ENCODE data around the gene SCLY. TPM values are rescaled to one million over a fixed set of nuclear protein-coding genes. Genes with fewer than 3 reads are reported as not detected.
"Not testable (repeated sequence)": the region's sequence is repeated elsewhere in the genome, so short reads cannot be mapped to it uniquely, and the experiment has no call there.

The SCLY gene
- total RNA-seq, 1 donor from 2014 or later, result 21.5 TPM

DNA sequence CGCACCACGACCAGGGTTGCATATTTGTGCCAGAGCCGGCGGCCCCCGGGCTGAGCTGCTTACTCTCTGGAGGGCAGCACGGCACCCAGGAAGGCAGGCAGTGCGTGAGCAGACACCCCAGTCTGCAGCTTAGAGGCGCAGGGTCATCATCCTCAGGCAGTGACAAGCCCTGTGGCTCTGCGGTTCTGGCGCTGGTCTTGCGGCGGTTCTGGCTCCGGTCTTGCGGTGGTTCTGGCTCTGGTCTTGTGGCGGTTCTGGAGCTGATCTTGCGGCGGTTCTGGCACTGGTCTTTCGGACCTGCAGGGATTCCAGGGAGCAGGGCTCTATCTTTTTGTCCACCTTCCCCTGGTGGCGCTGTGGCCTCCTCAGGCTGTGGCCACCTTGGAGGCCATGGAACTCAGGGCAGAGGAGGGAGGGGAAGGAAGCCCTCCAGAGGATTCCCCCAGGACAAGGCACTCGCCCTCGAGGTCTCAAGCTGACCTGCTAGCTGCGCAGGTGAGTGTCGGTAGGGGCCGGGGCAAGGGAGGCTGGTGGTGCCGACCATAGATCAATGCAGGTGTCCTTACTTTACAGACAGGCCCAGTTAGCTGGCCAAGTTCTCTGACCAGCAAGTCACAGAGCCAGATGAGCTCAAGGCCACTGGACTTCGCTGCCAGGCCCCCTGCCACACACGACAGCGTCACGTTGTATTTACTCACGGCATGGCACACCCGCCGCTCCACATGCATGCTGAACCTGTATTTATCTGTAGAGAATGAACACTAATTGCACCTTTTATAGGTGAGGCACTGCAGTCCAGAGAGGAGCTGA lies 54.3 kb downstream of the SCLY start:
- H3K27ac Mint-ChIP-seq, result no peak overlapping the region
- peaks cover 29% of the 10 kb centered on the region for H3K27me3 Mint-ChIP-seq (ENCODE audit: low read depth)
- TF ChIP-seq, protein P1, sequence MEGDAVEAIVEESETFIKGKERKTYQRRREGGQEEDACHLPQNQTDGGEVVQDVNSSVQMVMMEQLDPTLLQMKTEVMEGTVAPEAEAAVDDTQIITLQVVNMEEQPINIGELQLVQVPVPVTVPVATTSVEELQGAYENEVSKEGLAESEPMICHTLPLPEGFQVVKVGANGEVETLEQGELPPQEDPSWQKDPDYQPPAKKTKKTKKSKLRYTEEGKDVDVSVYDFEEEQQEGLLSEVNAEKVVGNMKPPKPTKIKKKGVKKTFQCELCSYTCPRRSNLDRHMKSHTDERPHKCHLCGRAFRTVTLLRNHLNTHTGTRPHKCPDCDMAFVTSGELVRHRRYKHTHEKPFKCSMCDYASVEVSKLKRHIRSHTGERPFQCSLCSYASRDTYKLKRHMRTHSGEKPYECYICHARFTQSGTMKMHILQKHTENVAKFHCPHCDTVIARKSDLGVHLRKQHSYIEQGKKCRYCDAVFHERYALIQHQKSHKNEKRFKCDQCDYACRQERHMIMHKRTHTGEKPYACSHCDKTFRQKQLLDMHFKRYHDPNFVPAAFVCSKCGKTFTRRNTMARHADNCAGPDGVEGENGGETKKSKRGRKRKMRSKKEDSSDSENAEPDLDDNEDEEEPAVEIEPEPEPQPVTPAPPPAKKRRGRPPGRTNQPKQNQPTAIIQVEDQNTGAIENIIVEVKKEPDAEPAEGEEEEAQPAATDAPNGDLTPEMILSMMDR (IDR thresholded peaks at IDR 0.05; ENCODE audit: unreplicated experiment), result no peak
- H3K4me1 Mint-ChIP-seq, result no peaks in the 10 kb centered on the region
- H3K4me3 Mint-ChIP-seq, result no peak overlapping the region
- no peaks in the 10 kb centered on the region for H3K36me3 Mint-ChIP-seq
- peaks cover 18% of the 10 kb centered on the region for H3K9me3 Mint-ChIP-seq
- no peak for DNase-seq (ENCODE audit: low spot score in 2 of 2, unreplicated experiment in 2 of 2)

DNA sequence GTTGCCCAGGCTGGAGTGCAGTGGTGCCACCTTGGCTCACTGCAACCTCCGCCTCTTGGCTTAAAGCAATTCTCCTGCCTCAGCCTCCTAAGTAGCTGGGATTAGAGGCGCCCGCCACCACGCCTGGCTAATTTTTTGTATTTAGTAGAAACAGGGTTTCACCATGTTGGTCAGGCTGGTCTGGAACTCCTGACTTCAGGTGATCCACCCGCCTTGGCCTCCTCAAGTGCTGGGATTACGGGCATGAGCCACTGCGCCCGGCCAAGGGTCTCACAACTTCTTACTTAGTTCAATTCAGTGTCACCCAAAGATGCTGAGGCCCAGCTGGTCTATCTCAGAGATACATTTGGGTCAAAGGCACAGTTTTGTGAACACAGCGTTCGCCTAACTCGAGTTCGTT lies 54.9 kb downstream of the SCLY start:
- DNase-seq (ENCODE audit: low spot score in 2 of 2, unreplicated experiment in 2 of 2); H3K27ac Mint-ChIP-seq; H3K36me3 Mint-ChIP-seq; H3K4me3 Mint-ChIP-seq; H3K4me1 Mint-ChIP-seq: not testable (repeated sequence)
- peaks cover 18% of the 10 kb centered on the region for H3K9me3 Mint-ChIP-seq
- H3K27me3 Mint-ChIP-seq (ENCODE audit: low read depth), result peaks cover 32% of the 10 kb centered on the region

DNA sequence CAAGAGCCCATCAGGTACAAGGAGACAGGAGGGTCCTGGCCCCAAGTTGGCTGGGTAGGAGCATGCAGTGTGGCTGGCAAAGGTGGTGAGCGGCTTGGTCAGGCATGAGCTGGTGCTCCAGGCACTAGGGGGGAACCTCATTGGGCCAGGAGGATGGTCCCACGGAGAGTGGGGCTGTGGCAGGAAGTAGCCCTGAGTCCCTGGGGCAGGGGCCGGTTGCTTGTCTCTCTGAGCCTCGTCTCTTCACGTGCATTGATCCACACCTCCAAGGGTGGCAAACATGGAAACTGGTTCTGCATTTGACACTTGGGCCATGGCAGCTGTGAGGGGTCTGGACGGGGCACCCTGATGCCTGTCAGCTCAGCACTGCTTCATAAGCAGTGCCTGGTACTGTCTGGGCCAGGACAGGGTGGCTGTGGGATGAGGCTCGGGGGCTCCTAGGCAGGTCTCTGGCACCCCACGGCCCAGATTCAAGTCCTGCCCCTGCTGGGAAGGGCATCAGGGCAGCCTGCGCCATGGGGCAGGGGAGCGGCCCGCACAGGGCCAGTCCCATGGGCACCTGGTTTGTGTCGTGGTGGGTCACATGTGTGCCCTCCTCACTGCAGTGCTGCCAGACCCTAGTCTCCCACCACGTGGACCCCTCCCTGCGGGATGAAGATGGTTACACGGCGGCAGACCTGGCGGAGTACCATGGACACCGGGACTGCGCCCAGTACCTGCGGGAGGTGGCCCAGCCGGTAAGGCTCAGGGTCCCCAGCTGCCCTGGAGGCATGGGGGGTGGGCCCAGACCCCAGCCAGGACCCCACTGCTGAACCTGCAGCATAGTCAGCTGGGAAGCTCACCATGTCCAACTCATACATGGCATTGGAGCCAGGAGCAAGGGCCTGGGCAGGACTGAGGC lies 55.7 kb downstream of the SCLY start:
- DNase-seq (ENCODE audit: low spot score in 2 of 2, unreplicated experiment in 2 of 2), result no peak
- H3K27ac Mint-ChIP-seq, result no peak overlapping the region
- H3K4me3 Mint-ChIP-seq, result no peak overlapping the region
- H3K4me1 Mint-ChIP-seq, result peaks cover 3% of the 10 kb centered on the region
- TF ChIP-seq, protein P1 (IDR thresholded peaks at IDR 0.05; ENCODE audit: unreplicated experiment), result no peak
- peaks cover 32% of the 10 kb centered on the region for H3K27me3 Mint-ChIP-seq (ENCODE audit: low read depth)
- H3K36me3 Mint-ChIP-seq, result no peaks in the 10 kb centered on the region
- H3K9me3 Mint-ChIP-seq, result peaks cover 13% of the 10 kb centered on the region

DNA sequence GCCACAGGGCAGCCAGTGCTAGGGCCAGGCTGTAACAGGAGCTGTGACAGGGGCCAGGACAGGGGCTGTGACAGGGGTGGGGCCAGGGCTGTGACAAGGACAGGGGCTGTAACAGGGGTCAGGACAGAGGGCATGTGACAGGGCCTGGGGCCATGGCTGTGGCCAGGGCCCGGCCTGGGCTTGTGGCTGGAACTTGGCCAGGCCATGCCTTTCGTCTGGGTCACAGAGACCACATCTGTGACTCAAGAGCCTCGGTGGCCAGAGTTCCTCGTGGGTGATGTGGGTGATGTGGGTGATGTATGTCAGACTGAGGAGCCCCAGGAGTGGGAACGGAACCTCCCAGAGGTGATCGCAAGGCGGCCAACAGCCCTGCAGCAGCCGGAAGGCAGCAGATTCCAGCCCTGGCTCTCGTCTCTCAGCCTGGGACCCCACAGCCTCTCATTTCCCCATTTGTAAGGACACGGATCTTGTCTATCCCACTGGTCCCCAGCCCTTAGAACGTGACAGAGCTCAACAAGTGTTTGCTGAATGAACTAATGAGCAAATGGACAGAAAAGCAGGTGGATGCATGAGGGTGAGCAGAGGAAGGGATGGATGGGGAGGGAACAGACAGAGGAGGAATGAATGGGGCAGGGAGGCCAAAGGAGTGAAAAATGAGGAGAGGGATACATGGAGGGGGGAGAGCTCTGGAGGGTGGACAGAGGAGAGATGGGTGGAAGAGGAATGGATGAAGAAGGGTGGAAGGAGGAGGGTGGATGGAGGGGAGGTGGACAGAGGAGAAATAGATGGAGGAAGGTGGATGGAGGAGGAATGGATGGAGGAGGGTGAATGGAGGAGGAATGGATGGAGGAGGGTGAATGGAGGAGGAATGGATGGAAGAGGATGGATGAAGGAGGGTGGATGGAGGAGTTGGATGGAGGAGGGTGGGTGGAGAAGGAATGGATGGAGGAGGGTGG lies 56.7 kb downstream of the SCLY start:
- no peak for DNase-seq (ENCODE audit: low spot score in 2 of 2, unreplicated experiment in 2 of 2)
- Mint-ChIP-seq H3K27me3 (ENCODE audit: low read depth) (peaks cover 32% of the 10 kb centered on the region), H3K4me3 (no peak overlapping the region), H3K4me1 (peaks cover 3% of the 10 kb centered on the region), H3K27ac (no peak overlapping the region), H3K9me3 (peaks cover 10% of the 10 kb centered on the region), H3K36me3 (no peaks in the 10 kb centered on the region)
- TF ChIP-seq, protein P1 (IDR thresholded peaks at IDR 0.05; ENCODE audit: unreplicated experiment), result no peak

DNA sequence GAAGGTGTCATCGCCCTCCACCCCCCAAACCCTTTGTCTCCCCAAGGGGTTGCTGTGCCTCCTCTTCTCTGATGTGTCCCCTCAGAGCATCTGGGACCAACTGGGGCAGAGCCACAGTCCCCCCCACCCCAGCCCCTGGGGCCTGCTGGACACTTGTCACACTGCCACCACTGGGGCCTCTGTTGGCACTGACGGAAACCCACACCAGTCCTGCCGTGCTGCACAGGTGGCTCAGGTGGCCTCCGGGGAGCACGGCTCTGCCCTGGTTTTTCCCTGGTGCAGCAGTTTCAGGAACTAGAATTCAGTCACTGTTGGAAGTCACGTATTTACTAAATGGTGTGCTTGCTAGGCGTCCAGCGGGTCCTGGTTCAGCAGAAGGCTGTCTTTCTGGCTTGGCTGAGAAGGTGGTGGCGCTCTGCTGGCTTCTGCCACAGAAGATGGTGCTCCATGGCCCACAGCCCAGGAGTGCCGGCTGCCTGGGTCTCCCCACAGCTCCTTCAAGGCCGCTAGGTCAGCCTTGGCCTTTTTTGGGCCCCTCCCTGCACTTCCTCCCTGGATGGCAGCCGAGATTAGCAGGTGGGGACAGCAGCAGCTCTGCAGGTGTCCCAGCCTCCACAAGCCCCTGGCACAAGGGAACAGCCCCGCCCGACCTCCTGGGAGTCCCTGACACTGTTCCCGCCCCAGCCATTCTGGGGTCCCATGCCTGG lies 59.1 kb downstream of the SCLY start:
- Mint-ChIP-seq H3K9me3 (no peaks in the 10 kb centered on the region), H3K4me3 (no peak overlapping the region), H3K27me3 (ENCODE audit: low read depth) (peaks cover 32% of the 10 kb centered on the region), H3K36me3 (no peaks in the 10 kb centered on the region), H3K4me1 (peaks cover 3% of the 10 kb centered on the region), H3K27ac (no peak overlapping the region)
- TF ChIP-seq, protein P1 (IDR thresholded peaks at IDR 0.05; ENCODE audit: unreplicated experiment), result no peak
- no peak for DNase-seq (ENCODE audit: low spot score in 2 of 2, unreplicated experiment in 2 of 2)

Data from mesothelial cell of epicardium (in vitro differentiated cells).